Epithelial cell of esophagus (primary cell): Measurements from ENCODE around the gene PSMB5.
A peak's percentile ranks its signal among the peaks of the same experiment; 100 is the strongest.

ENCODE experiments used
- DNase-seq: peaks from one replicate; pipeline ENCODE4 v3.0.0; 2010; ENCODE audit warnings: low read depth
- H3K4me3 ChIP-seq: 2 replicates; pipeline ENCODE4 v1.5.1; 2011; ENCODE audit warnings: mild to moderate bottlenecking, low read length, control low read depth
- CTCF ChIP-seq: IDR thresholded peaks from 2 replicates; pipeline ENCODE4 v1.5.1; 2011; ENCODE audit warnings: low read depth, mild to moderate bottlenecking, low read length, control low read depth, inconsistent platforms; ENCODE audit not compliant: insufficient read depth; ENCODE audit errors: missing control alignments

The PSMB5 gene

GRCh38 chr14:22980672-22981089 lies 54.0 kb downstream of the PSMB5 start:
- peak overlapping the region; percentile 94 for H3K4me3 ChIP-seq
- no peak for TF ChIP-seq CTCF
- peak; percentile 82 for DNase-seq

GRCh38 chr14:22979748-22980392 lies 54.8 kb downstream of the PSMB5 start:
- H3K4me3 ChIP-seq, result peak overlapping the region; percentile 94
- DNase-seq, result peak; percentile 79

GRCh38 chr14:22978981-22979671 lies 55.6 kb downstream of the PSMB5 start:
- peak; percentile 16 for TF ChIP-seq CTCF
- peak overlapping the region; percentile 94 for H3K4me3 ChIP-seq
- peak; percentile 99 for DNase-seq

More at GRCh38 chr14:22979748-22980392, 54.8 kb downstream of the PSMB5 start:
- TF ChIP-seq CTCF, result no peak

GRCh38 chr14:22978487-22978837 lies 56.2 kb downstream of the PSMB5 start:
- TF ChIP-seq CTCF, result no peak
- H3K4me3 ChIP-seq, result peak overlapping the region; percentile 94
- peak; percentile 22 for DNase-seq

GRCh38 chr14:22977684-22978486 lies 56.8 kb downstream of the PSMB5 start:
- DNase-seq, result peak; percentile 67
- peak overlapping the region; percentile 94 for H3K4me3 ChIP-seq
- TF ChIP-seq CTCF, result no peak

- TF ChIP-seq CTCF, result no peak
- no peak for DNase-seq
- peak overlapping the region; percentile 6 for H3K4me3 ChIP-seq
Measured at GRCh38 chr14:22977434-22977683, 57.3 kb downstream of the PSMB5 start.
